HG03045 (cell line): ENCODE measurements around the gene F8A2.
A peak's percentile ranks its signal among the peaks of the same experiment; 100 is the strongest.
"Not testable (repeated sequence)": the region's sequence is repeated elsewhere in the genome, so short reads cannot be mapped to it uniquely, and the experiment has no call there.

ENCODE experiments used
- ATAC-seq: cut with Tn5 transposase; IDR thresholded peaks from one replicate; pipeline ENCODE4 v1.9.1; 2021; ENCODE audit warnings: mild to moderate bottlenecking, moderate library complexity; ENCODE audit not compliant: unreplicated experiment

F8A2 gene

DNA sequence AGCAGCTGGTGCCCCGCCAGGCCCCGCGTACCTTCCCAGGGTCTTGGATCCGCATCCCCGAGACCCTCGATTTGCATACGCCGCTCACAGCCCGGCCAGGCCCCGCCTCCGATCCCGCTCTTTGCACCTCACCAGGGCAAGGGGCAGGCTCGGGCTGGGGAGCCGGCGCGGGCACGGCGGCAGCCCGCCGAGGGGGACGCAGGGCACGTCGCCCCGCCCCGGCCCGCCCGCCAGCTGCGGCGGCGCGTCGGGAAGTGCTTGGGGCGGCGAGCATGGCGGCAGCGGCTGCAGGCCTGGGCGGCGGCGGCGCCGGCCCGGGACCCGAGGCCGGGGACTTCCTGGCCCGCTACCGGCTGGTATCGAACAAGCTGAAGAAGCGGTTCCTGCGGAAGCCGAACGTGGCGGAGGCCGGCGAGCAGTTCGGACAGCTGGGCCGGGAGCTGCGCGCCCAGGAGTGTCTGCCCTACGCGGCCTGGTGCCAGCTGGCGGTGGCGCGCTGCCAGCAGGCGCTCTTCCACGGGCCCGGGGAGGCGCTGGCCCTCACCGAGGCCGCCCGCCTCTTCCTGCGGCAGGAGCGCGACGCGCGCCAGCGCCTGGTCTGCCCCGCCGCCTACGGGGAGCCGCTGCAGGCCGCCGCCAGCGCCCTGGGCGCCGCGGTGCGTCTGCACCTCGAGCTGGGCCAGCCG, at the start of gene F8A2:
F8A2 (plus strand) TSS at position 253 of the 686 bp plus-strand sequence; CDS start at position 273, 20 bp downstream.
- ATAC-seq: peak; percentile 93

DNA sequence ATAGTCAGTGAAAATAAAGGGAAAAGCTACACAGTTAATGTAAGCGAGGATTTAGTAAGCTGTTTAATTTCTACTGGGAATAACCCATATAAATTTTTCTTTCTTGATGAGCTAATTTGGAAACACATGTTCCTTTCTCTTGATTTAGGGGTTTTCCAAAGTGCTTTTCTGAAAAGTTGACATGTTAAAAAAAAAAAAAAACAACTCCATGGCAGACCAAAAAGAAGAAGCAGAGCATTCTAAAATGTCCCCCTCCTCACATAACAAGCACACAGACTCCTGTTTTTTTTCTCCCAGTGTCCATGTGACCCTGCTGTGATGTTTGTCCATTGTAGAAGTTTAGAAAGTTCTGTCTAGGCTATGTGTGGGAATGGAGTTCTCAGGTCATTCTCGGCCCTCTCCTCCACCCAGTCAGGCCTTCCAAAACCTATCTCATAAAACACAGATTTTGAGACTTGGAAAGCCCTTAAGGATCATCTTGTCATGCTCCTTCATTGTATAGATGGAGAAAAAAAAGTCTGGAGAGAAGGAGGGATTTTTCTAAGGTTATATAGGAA, 48.3 kb upstream of the F8A2 start:
- no peak for ATAC-seq

DNA sequence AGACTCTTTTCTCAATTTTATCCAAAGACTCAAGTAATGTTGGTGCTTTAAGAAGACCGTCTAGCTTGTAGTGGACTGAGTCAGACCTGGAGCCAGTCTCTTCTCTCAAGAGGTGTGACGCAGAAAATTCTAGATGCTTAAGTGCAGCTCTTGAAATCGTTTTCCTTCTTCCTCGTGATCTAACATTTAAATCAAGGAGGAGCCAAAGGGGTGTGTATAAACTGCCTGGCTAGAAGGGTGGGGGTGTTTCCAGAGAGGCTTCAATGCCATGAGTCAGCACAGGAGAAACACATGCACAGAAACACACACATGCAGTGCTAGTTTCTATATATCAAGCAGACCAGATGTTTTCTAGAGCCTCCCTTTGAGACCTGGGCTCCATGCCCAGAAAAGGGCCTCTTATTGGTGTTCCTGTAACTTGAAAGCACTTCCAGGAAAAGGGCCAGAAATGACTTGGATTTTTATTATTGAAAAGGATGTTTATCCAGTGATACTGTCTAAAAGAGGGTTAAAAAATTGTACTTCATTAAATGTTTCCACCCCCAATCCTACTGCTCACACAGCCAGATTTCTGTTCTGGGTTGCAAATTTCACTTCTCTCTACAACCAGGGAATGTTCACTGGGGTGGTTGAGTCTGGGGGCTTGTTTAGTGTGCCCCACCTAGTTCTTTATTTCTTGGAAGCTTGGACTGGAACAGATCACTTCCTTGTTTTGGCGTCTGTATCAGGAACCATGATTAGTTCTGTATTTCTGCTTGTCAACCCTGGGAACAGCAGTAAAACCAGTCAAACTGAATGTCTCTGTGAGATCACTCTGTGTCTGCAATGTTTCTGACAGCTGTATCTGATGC, 47.2 kb upstream of the F8A2 start, which contains the start of gene CLIC2:
CLIC2 (minus strand) TSS at position 129 of the 851 bp plus-strand sequence. CDS start 187 bp downstream, outside the sequence.
- peak; percentile 59 for ATAC-seq

DNA sequence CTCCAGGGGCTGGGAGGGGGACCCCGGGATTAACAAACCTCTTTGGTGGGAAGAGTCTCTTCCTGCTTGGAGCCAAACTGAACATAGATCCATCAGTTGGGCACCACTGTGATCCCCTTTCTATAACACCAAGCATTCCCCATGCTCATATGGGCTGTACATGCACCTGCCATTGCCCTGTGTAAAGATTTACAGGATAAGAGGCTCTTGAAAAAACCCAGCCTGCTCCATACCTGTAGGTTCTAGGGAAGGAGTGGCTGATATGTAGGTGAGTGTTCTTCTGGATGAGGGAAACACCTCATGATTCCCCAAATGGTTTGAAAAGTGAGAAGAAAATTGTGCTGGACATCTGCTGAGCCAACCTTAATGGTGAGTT, 46.6 kb upstream of the F8A2 start:
- ATAC-seq: not testable (repeated sequence)

DNA sequence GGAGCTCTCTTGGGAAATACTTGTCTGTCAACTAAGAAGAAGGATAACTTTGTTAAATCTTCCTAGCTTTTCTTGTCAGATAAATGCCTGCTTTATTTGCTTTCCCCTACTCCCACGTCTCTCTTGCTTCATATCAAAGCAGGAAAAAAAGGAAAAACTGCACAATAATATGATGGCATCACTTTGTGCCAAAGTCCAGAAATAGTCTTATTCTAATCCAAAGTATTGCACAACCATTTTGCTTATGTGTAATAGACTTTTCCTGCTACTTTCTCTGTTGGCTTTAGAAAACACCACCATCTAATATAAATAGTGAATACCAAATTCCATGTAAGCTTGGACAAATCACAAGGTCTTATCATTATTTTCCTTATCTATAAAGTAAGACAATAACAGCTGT, 36.2 kb upstream of the F8A2 start:
- ATAC-seq: not testable (repeated sequence)

DNA sequence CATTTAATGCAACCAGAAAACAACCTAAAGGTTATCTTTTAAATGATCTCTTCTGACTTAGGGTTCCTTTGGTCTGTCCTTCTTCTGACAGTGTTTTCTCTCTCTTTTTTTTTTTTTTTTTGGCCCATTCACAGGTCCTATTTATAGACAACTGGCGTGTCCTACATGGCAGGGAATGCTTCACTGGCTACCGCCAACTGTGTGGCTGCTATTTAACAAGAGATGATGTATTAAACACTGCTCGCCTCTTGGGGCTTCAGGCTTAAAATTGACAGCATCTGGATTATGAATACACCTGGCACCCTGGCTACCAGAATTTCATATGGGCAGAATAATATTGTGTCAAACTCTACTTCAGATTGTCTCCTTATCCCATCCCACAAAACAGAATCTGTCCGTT, 32.4 kb upstream of the F8A2 start:
- not testable (repeated sequence) for ATAC-seq

DNA sequence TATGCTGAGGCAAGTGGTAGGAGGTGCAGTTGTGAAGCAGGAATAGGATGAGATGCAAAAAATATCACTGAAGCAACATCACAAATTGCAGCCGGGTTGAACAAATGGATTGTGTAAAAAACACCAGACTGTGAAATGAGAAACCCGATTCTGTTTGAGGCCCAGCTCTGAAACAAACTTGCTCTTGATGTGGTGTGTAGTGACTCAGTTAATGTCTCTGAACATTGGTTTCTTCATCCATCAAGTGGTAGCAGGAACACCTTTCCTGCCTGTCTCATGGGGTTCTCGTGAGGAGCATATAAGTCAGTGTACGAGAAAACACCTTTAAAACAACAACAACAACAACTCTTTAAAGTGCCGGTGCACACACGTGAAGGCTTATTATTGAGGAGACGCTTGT, 18.2 kb upstream of the F8A2 start:
- ATAC-seq: not testable (repeated sequence)

DNA sequence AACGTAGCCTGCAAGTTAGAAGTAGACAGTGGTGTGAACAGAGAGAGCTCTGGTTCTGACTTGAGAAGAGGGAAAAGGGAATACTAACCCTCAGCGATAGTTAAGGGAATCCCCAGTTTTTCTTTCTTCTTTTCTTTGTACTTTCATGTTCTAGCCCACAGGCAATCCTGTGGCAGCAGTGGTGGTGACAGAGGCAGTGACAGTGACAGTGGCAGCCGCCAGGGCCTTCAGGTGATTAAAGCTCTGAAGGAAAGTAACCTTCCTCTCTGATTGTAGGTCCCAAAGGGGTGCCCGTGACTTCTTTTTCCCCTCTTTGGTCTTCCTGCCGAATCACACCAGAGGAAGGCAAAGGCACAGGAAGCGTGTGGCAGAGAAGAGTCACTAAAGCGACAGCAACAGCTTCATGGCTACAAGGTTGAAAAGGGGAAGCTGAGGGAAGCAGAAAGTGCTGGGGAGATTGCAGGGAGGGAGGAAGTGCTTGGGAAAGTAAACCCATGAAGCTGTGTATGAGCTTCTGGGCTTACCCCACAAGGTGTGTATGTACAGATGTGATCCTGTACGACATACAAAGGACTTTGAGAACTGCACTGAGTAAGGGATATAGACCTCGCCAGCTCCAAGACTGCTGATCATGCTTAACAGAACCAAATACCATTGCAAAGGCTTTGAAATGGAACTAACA, 8.0 kb upstream of the F8A2 start:
- not testable (repeated sequence) for ATAC-seq

DNA sequence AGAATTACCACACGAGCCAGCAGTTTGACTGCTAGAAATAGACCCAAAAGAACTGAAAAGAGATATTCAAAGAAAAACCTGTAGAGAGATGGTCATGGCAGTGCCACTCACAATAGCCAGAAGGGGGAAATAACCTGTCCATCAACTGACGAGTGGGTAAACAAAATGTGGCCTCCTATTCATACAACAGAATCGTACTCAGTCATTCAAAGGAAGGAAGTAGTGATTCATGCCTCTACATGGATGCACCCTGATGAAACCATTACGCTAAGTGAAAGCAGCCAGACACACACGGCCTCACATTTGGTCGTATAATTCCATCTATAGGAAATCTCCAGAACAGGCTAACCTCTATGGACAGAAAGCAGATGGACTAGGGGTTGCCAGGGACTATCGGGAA, 2.1 kb upstream of the F8A2 start:
- not testable (repeated sequence) for ATAC-seq

DNA sequence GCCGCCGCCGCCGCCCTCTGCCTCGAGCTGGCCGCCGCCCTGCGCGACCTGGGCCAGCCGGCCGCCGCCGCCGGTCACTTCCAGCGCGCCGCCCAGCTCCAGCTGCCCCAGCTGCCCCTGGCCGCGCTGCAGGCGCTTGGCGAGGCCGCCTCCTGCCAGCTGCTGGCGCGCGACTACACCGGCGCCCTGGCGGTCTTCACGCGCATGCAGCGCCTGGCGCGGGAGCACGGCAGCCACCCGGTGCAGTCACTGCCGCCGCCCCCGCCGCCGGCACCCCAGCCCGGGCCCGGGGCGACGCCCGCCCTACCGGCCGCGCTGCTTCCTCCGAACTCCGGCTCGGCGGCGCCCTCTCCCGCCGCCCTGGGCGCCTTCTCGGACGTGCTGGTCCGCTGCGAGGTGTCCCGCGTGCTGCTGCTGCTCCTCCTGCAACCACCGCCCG, 653 bp downstream of the F8A2 start:
- peak; percentile 35 for ATAC-seq

DNA sequence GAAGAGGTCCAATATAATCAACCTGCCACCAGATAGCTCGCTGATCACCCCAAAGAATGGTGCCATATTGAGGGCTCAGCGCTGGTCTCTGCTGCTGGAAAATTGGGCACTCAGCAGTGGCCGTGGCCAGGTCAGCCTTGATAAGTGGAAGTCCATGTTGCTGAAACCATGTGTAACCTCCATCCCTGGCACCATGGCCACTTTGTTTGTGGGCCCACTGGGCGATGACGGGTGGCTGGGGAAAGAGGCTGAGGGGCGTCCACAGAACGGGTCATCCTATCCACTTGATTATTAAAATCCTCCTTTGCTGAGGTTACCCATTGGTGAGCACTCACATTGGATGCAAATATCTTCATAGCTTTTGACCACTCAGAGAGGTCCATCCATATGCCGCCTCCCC, 7.7 kb downstream of the F8A2 start:
- no peak for ATAC-seq

DNA sequence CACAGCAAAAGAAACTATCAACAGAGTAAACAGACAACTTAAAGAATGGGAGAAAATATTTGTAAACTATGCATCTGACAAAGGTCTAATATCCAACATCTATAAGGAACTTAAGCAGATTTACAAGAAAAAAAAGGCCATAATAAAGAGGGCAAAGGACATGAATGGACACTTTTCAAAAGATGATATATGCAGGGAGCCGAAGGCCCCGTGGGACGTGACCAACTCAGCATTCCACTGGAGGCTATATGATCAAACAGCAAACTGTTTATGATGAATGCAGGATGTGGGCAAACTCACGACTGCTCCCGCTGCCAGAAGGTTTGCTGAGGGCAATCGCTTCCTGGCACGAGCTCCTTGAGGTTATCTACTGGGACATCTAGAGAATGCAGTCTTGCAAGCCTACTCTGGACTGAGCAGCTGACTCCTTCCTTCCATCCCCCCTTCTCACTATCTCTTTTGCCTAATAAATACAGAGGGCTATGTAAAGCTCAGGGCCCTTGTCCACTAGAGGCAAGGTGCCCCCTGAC, 12.9 kb downstream of the F8A2 start:
- not testable (repeated sequence) for ATAC-seq

DNA sequence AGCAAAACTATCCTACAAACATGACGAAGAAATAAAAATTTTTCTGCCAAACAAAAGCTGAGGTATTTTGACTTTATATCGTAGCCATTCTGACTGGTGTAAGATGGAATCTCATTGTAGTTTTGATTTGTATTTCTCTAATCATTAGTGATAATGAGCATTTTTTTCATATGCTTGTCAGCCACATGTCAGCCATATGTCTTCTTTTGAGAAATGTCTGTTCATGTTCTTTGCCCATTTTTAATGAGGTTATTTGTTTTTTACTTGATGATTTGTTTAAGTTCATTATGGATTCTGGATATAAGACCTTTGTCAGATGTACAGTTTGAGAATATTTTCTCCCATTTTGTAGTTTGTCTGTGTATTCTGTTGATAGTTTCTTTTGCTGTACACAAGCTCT, 24.5 kb downstream of the F8A2 start:
- no peak for ATAC-seq

DNA sequence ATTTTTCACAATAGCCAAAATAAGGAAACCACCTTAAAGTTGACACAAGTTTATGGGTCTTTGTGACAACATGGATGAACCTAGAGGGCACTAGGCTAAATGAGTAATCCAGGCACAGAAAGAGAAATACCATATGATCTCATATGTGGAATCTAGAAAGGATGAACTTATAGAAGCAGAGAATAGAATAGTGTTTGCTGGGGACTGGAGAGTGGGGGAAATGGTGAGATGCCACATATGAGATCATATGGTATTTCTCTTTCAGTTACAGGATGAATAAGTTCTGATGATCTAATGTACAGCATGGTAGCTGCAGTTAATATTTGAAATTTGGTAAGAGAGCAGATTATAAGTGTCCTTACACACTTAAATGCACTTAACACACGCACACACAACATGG, 35.9 kb downstream of the F8A2 start:
- ATAC-seq: no peak
